ENCODE data around the gene FAM237B.
"Not testable (repeated sequence)": the region's sequence is repeated elsewhere in the genome, so short reads cannot be mapped to it uniquely, and the experiment has no call there.

Gene FAM237B

DNA sequence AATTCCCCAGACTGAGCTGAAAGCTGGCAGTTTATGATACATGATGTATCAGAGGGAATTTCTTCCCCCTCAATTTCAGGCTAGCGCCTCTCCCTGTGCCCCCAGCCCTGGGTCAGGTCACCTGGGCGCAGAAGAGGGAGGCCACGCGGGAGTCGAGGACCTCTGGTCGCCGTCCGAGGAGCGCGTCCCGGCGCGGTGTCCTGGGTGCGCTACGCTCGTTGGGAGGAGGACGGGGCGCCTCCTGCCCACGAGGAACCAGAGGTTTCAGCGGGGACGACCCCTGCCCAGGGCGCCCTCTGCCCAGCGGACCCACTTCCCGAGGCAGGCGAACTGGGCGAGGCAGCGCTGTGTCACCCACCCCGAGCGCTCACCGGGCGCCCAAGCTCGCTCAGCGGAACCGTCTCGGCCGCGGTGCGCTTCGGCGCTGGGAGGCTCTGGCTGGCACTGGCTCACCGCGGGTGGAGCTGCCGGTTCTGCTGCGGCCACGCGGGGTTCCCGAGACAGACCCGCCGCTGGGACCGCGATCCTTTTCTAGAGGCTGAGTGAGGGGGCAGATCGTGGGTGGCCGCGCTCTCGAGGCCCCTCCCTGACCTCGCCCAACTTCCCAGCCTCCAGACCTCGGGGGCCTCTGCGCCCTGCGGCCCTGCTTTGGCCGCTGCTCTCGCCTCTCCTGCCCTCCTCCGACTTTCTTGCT, at the start of gene FAM237B:
FAM237B (minus strand) TSS at position 504 of the 694 bp plus-strand sequence. CDS start 1,556 bp downstream, outside the sequence.
- no peak for DNase-seq (ENCODE audit: low spot score)

GRCh38 chr7:90351987-90352386, 30.9 kb upstream of the FAM237B start:
- no peak for DNase-seq (ENCODE audit: low spot score)

DNA sequence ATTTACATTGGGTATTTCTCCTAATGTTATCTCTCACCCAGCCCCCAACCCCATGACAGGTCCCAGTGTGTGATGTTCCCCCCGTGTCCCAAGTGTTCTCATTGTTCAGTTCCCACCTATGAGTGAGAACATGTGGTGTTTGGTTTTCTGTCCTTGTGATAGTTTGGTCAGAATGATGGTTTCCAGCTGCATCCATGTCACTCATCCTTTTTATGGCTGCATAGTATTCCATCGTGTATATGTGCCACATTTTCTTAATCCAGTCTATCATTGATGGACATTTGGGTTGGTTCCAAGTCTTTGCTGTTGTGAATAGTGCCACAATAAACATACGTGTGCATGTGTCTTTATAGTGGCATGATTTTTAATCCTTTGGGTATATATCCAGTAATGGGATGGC, 28.9 kb upstream of the FAM237B start:
- DNase-seq (ENCODE audit: low spot score): not testable (repeated sequence)

GRCh38 chr7:90349305-90349704, 28.2 kb upstream of the FAM237B start:
- no peak for DNase-seq (ENCODE audit: low spot score)

DNA sequence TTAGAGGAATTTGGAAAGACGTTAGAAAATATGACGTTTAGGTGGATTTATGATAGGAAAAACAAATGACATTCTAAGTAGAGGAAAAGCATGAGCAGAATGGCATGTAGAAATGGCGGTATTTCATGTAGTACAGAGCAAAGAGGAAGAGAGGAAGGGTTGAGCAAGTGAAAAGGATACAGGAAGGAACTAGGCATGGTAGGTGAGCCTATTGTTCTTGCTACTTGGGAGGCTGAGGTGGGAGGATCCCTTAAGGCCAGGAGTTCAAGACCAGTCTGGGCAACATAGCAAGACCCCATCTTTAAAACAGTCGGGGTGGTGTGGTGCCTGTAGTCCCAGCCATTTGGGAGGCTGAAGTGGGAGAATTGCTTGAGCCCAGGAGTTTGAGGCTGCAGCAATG, 26.7 kb upstream of the FAM237B start:
- DNase-seq (ENCODE audit: low spot score): no peak

GRCh38 chr7:90346336-90347125, 25.4 kb upstream of the FAM237B start, which contains the start of gene GTPBP10:
Gene GTPBP10, plus strand, starts transcription at chr7:90346716. Its CDS starts 26 bp downstream, at chr7:90346742.
- peak; percentile 94 for DNase-seq (ENCODE audit: low spot score)

DNA sequence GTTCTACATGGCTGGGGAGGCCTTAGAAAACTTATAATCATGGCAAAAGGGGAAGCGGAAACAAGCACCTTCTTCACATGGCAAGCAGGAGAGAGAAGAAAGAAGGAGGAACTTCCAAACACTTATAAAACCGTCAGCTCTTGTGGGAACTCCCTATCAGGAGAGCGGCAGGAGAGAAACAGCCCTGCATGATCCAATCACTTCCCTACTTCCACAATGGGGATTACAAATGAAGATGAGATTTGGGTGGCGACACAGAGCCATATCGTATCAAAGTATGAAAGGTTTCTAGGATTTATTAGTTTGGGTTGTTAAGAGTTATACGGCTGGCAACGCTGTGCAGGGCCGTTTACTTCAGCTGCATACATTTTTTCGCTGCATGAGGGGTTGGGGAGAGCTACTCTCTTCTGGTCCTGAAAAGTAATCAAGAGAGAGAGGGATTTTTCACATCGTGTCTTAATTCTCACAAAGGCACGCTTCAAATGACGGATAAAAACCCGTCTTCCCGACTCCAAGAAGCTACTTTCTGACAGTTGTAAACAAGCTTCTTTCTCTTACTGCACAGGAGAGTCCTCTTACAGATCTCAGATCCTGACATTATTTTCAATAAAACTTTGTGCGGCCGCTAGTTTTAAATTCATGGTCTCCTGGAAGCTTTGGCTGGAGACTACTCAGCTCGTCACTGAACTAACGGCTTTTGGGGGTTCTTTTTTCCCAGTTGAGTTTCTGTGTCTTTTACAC, 24.7 kb upstream of the FAM237B start:
- peak; percentile 44 for DNase-seq (ENCODE audit: low spot score)

DNA sequence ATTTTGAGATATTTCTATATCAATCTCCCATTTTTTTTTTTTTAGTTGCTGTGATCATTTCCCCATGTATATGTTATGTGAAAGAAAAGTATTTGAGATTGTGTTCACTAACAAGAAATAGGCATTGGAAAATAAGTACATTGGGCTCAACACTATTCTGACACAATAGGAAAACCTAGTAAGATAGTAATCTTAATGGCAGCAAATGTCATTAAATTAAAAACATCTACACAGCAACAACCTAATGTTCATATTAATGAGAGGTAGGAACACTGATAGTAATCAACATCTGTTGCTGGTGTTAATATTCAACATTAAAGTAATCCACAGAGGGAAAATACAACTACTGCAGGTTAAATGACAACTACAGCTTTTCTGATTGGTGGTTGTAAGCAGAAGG, 23.9 kb upstream of the FAM237B start:
- DNase-seq (ENCODE audit: low spot score): no peak

GRCh38 chr7:90337106-90337505, 16.0 kb upstream of the FAM237B start:
- no peak for DNase-seq (ENCODE audit: low spot score)

GRCh38 chr7:90334926-90335325, 13.8 kb upstream of the FAM237B start:
- not testable (repeated sequence) for DNase-seq (ENCODE audit: low spot score)

- no peak for DNase-seq (ENCODE audit: low spot score)
These were observed 13.2 kb upstream of the FAM237B start for GRCh38 chr7:90334193-90334843.

DNA sequence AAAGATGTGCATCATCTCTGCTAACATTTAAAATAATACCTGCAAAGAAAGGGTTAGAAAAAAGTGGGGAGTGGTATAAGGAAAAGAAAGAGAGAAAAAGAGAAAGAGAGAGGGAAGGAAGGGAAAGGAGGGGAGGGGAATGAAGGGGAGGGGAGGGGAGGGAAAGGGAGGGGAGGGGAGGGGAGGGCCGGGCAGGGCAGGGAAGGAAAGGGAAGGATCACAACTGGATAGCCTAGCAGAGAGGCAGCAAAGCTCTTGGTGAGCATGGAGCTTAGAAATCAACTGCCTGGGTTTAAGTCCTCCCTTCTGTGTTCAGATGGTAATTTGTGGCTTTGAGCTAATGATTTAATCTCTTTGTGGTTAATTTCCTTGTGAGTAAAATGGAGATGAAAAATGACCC, 5.4 kb upstream of the FAM237B start:
- no peak for DNase-seq (ENCODE audit: low spot score)

DNA sequence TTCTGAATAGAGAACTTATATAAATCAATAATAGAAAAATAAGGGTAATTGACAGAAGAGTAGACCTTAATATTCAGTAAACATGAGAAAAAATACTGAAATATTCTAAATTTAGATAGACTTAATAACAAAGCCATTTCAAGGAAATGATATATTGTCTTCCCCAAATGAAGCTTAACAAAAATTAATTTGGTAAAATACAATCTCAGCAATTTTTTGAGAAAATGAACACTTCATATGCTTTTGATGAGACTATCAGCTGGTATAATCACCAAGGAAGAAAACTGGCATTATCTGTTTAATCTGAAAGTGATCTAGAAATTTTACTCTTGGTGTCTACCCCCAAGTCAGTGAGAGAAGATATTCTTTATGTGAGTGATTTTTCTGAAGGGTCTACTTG, 1.7 kb upstream of the FAM237B start:
- no peak for DNase-seq (ENCODE audit: low spot score)

DNA sequence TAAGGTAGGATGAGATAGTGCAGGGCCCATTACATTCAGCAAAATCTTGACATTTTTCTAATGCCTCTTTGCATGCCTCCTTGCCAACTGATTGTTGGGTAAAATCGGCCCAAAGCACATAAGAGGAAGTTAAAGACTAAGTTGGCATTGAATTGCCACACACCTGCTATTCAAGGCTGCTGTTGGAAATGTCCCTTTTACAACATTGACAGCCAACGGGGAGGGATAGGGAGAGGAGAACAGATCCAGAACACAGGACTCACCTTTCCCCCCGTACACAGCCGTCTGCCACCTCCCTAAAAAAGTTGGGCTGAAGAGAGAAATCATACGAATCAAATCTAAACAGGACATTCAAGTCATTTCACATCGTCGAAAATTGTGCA, 695 bp downstream of the FAM237B start:
- DNase-seq (ENCODE audit: low spot score): no peak

DNA sequence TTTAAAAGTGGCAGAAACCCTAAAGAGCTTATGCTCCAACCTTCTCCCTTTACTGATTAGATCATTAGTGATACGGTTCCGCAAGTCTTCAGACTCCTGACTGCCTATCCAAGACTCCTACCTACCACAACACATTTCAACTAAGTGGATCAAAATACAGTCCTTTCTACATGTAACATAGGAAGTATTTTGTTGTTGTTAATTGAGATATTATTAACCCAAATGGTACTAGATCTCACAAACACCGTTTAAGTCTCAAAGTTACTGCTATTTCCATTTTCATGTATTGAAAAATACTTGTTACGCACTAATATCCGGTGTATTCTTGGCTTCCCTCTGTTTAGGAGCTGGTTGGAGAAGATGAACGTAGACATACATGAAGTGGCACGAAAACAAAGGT, 1.1 kb downstream of the FAM237B start:
- DNase-seq (ENCODE audit: low spot score): no peak

DNA sequence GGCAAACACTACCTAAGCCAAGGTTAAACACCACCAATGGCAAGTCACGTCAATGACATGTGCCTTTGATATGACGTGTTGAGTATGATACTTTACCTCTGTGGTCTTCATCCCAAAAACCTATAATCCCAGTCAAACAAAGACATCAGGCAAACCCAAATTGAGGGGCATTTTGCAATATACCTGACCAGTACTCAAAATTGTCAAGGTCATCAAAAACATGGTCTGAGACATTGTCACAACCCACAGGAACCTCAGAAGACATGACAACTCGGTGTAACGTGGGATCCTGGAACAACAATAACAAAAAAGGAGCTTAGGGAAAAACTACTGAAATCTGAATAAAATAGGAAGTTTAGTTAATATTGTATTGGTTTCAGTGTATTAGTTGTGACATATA, 7.2 kb downstream of the FAM237B start:
- DNase-seq (ENCODE audit: low spot score): no peak

GRCh38 chr7:90312745-90313144, 8.4 kb downstream of the FAM237B start:
- peak; percentile 41 for DNase-seq (ENCODE audit: low spot score)

- DNase-seq (ENCODE audit: low spot score): no peak
These were observed 9.9 kb downstream of the FAM237B start for GRCh38 chr7:90311175-90311574.

- no peak for DNase-seq (ENCODE audit: low spot score)
These were observed 11.2 kb downstream of the FAM237B start for GRCh38 chr7:90309872-90310271.

DNA sequence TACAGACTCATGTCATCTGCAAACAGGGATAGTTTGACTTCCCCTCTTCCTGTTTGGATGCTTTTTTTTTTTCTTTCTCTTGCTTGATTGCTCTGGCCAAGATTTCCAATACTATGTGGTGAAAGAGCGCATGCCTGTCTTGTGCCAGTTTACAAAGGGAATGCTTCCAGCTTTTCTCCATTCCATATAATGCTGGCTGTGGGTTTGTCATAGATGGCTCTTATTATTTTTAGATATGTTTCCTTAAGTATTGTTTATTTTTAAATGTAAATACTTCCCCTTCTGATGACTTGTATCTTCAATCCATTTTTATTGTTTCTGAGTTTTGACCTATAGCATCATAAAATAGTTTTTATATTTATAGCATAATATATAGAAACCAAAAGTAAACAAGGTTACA, 17.9 kb downstream of the FAM237B start:
- no peak for DNase-seq (ENCODE audit: low spot score)

GRCh38 chr7:90298145-90299038, 22.7 kb downstream of the FAM237B start:
- peak; percentile 57 for DNase-seq (ENCODE audit: low spot score)

All from pons (tissue), 1 donor.